ENCODE results near the gene STARD13.

Gene STARD13

GRCh38 chr13:33229446-33230177 lies 55.9 kb downstream of the STARD13 start:
- in situ Hi-C loops (cut with MboI; ENCODE audit: low sequenced_read_pairs), result no loop called here

DNA sequence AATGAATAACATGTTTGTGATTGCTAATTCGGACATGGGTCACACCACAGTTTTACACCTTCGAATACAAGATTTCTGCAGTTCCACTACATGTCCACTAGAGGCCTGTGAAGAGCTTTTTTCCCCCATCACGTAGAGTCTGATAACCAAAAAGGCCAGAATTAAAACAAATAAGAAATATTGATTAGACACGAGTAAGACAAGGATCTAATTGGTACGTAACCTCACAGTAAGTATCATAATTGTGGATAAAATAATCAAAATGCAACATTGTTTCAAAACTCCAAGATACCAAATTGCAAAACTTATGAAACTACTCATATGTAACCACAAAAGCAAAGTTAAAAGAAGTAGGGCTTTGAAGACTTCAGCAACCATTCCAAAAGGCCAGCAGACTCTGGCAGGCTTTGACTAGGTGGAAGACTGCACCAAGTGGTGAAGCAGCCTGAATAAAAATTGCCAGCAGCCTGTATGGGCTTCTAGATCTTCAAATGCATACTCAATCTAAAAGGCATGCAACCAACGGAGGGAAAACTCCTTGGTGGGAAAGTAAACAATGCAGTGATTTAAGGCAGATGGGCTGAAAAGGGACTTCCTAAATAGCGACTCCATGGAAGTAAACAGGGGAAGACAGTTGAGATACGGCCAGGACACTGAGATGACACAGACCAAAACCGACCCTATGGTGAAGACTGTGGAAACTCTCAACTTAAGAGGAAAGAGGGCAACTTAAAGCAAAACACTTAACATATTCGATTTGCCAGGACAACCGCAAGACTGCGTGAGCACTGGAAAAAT lies 56.7 kb downstream of the STARD13 start:
- in situ Hi-C loops (cut with MboI; ENCODE audit: low sequenced_read_pairs), result no loop called here

GRCh38 chr13:33227927-33228647 lies 57.5 kb downstream of the STARD13 start:
- in situ Hi-C loops (cut with MboI; ENCODE audit: low sequenced_read_pairs), result no loop called here

- in situ Hi-C loops (cut with MboI; ENCODE audit: low sequenced_read_pairs), result no loop called here
Observed at GRCh38 chr13:33224686-33225085, 60.9 kb downstream of the STARD13 start.

- in situ Hi-C loops (cut with MboI; ENCODE audit: low sequenced_read_pairs), result no loop called here
Observed at GRCh38 chr13:33224191-33224590, 61.4 kb downstream of the STARD13 start.

DNA sequence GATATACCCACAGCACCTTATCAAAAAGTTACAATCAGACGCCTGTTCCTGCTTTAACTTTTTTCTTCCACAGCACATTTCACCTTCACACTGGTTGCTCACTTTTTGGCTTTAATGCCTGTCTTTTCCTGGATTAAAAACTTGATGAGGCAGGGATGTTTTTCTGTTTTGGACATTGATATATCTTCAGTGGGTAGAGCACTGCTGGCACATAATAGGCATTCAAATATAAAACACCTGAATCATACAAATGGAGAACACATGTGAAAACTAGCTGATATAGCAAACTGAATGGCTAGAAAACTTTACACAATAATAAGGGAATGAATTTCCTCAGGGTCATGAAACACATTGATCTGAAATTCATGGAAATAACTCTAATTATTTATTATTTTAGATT lies 65.6 kb downstream of the STARD13 start:
- in situ Hi-C loops (cut with MboI; ENCODE audit: low sequenced_read_pairs), result no loop called here

DNA sequence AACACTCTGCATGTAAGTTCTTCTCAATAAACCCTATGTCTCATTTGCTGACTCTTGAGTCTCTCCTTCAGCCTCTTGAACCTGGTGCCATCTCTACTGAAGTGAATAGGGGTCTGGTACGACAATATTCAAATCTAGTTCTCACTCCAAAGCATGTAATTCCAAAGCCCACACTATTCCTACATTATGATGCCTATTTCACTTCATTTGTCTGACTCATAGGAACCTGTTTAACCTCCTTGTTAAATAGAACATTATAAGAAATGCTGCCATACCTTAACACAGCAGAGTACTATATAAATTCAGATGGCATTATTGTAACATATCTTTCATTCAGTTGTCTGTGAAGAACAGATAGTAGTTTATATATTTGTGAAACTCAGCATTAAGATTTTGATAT lies 67.1 kb downstream of the STARD13 start:
- in situ Hi-C loops (cut with MboI; ENCODE audit: low sequenced_read_pairs), result no loop called here

GRCh38 chr13:33218020-33218419 lies 67.5 kb downstream of the STARD13 start:
- in situ Hi-C loops (cut with MboI; ENCODE audit: low sequenced_read_pairs), result no loop called here

GRCh38 chr13:33217256-33217655 lies 68.3 kb downstream of the STARD13 start:
- in situ Hi-C loops (cut with MboI; ENCODE audit: low sequenced_read_pairs), result no loop called here

- in situ Hi-C loops (cut with MboI; ENCODE audit: low sequenced_read_pairs), result no loop called here
Observed at GRCh38 chr13:33213797-33214196, 71.8 kb downstream of the STARD13 start.

DNA sequence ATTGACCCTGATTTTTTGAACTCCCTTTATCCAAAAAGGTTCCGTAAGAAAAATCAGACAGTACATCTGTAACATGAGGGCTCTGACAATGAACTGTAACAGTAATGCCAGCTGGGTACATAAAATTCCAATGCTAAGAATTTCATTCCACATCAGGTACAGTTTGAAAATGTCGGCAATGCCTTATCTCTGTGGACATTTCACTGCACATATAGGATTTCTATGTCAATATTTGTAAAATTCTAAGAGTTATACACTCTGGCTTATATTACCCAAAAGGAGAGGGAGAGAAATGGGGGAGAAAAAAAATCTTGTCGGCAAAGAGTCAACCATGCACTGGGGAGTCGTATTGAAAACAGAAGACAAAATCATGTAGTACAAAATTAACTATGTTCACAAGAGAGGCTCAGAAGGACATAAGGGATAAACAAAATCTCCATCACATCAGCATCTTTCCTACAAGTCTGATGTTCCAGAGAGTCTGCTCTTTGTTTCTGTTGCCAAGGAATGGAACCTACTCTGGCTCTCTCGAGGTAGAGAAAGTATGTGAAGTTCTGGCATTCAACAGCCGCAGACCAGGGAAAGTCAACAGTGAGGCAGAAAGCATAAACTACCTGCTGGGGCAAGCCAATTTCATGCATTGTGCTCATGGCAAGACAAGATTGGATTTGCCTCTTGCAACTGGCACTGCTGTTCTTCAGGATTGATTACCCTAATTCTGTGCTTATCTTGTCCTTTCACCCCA lies 72.4 kb downstream of the STARD13 start:
- in situ Hi-C loops (cut with MboI; ENCODE audit: low sequenced_read_pairs), result no loop called here

DNA sequence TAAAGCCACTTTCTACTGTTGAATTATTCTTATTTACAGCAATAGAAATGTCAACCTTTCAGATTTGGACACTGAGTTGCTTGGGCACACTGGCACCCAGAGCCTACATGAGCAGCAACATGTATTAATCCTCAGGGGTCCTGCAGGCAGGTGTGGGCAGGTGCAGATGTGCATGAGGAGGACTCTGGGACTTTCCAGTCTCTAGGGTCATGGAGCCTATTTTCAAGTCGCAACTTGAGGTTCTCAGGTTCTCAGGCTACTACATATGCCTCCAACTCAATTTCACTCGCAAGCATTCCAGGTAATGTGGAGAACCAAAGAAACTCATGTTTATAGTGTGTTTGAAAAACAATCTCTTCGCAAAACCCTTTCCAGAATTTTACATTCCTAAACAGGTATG lies 73.2 kb downstream of the STARD13 start:
- in situ Hi-C loops (cut with MboI; ENCODE audit: low sequenced_read_pairs), result no loop called here

GRCh38 chr13:33210090-33210489 lies 75.5 kb downstream of the STARD13 start:
- in situ Hi-C loops (cut with MboI; ENCODE audit: low sequenced_read_pairs), result no loop called here

DNA sequence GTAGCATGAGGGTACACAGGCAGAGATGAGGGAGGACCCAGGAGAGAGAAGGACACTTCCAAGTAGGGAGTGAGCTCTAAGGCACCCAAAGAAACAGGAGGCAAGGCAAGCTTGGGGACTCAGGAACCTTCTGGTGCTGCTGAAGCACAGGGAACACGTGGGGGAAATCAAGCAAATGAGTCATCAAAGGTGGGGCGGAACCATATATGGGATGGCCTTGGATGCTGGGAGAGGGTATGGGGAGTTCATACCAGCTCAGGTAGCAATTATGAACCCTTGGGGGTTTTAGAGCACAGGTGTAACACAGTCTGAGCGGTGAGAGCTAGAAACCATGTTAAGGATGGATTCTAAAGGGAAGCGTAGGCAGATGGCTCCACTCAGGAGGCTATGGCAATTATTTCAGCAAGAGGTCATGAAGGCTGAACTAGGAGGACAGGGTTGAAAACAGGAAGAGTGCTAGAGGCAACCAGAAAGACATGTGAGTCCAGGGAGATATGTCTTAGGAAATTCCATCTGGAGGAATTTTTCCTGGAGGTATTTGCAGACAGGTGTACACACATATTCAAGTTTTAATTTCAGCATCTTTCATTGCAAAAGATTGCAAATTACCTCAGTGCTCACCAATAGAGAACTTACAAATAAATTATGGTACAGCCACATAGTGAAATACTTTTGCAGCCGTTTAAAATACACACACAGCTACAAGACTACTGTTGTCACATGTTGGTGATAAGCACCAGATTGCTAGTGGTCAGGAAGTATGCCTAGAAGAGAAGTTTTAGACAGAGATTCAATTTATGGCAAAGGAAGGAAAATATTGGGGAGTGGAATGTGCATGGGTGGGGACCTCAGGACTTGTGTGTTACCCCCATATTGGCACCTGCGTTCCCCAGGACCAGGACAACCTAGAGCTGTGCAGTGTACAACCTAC lies 77.0 kb downstream of the STARD13 start:
- in situ Hi-C loops (cut with MboI; ENCODE audit: low sequenced_read_pairs), result no loop called here

- in situ Hi-C loops (cut with MboI; ENCODE audit: low sequenced_read_pairs), result no loop called here
Observed at GRCh38 chr13:33207615-33207961, 78.0 kb downstream of the STARD13 start.

GRCh38 chr13:33206945-33207614 lies 78.5 kb downstream of the STARD13 start:
- in situ Hi-C loops (cut with MboI; ENCODE audit: low sequenced_read_pairs), result no loop called here

DNA sequence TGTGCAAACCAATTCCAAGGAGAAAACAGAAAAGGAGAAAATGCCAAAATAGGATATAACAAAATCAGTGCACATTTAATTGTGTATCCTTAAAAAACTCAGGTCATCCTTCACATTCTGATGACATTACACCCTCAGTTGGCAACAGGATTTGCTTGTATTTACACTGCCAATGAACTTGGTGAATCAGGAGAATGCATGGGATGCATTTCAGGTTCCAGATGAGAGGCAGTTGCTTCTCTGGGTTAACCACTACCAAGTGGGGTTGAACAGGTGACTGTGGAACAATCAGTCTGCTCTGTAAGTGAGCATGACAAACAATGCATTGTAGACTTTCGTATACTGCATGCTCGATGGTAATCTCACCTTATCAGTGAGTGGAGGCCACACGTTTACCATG lies 79.1 kb downstream of the STARD13 start:
- in situ Hi-C loops (cut with MboI; ENCODE audit: low sequenced_read_pairs), result no loop called here

DNA sequence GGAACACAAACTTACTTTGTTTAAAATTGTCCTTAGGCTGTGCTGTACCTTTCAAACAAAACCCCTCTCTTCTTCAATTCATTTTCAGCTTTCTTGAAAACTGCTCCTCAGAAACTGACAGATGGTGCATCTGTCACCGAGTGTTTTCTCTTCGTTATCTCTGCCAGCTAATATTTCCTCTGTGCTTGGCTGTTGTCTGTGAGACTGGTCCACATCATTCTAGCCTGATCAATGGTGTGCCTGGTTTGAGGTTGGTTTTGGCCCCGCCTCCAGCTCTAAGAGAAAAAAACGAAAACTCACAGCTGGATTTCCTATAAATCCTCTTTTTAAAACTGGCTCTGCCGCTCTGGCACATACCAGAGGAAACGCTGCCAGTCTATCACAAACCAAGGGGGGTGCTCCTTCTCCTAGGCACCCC lies 79.7 kb downstream of the STARD13 start:
- in situ Hi-C loops (cut with MboI; ENCODE audit: low sequenced_read_pairs), result no loop called here

GRCh38 chr13:33205224-33205623 lies 80.3 kb downstream of the STARD13 start:
- in situ Hi-C loops (cut with MboI; ENCODE audit: low sequenced_read_pairs), result no loop called here

Data from HL-60/S4 treated with retinoic acid at 250 ng/mL for 4 days and 3 days (cell line).